GM18867 (cell line): ENCODE results near the gene DPP6.

Source experiments
- ATAC-seq: cut with Tn5 transposase; IDR thresholded peaks from one replicate; pipeline ENCODE4 v1.9.1; 2021; ENCODE audit warnings: mild to moderate bottlenecking, moderate library complexity; ENCODE audit not compliant: unreplicated experiment

DPP6 gene

GRCh38 chr7:154746571-154747360 lies 694.6 kb downstream of the DPP6 start:
- no peak for ATAC-seq

GRCh38 chr7:154748089-154748786 lies 696.0 kb downstream of the DPP6 start:
- no peak for ATAC-seq

DNA sequence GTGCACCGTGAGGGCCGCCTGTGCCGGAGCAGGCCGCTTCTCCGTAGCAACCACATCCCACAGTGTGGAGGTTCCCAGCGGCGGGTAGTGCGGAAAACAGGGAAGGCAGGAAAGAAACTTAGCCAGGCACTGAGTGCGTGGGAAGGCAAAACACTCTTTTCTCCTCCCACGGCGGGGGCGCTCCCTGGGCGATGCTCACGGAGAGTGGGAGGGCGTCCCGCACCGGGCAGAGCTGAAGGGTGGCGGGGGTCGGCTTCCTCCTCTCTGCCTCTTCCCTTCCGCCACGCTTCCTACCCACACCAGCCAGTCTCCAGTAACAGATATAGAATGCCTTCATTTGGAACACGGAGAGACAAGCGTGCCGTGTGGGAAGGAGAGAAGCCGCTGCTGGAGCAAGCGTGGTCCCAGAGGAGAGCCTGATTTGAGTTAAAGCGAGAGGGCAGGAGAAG lies 698.2 kb downstream of the DPP6 start:
- no peak for ATAC-seq

DNA sequence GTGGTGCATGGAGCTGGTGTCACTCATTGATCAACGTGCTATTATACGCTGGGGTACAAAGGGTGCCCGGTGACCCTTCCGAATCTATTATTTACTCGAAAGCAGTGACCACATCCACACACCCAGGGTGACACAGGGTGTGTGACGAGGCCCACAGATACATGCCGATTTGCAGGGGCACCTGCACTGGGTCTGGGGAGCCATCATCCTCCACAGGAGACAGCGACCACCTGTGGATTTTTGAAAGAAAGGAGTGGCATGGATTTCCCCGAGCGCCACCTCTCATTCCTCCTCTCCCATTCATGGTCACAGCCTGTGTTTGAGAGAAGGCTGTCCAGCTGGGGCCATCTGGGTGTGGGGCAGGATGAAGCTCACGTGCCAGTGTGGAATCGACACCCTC lies 701.0 kb downstream of the DPP6 start:
- ATAC-seq, result no peak

- ATAC-seq, result no peak
These were observed 705.6 kb downstream of the DPP6 start for GRCh38 chr7:154757756-154758155.

DNA sequence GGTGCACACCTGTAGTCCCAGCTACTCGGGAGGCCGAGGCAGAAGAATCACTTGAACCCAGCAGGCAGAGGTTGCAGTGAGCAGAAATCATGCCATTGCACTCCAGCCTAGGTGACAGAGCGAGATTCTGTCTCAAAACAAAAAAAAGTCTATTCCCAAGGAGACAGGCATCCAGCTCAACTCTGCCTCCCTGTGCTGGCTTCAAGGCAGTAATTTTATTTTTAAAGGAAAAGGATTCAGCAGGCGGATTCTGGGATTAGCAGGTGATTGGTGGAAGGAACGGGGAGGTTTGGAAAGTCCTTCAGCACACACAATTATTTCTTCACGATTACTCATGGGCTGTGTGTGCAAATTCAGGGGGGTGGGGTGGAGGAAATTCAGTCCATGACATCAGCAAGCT lies 707.8 kb downstream of the DPP6 start:
- no peak for ATAC-seq

DNA sequence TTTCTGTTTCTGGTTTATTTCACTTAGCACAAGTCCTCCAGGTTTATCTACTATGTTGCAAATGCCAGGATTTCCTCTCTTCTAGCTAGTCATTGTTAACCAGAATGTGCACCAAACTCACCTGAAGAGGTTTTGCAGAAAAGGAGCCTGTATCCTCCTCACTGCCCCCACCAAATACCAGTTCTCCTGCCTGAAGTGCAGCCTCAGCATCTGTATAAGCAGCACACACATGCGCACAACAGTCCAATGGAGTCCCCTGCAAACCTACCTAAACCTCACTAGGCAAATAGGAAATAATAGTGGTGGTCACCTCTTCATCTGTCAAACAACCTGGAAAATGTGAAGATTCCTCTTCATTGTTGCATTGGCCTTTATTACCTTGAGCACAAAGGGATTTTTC lies 712.9 kb downstream of the DPP6 start:
- ATAC-seq, result no peak

DNA sequence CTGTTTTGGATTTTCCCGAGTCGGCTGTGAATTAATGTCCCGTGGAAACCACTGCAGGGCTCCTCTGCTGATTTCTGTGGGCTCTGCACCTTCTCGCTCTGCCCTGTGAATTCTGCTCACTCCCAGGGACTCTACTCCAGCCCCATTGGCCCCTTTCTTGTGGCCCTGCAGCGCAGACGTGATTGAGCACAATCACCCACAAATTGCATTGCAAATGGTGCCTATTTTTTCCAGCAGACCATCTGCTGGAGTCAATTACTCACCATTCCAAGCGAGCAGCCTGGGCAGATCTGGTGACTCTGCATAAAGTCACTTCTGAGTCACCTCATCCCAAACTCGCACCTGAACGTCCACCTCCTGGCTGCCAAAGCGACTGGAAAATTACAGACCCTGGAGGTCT lies 714.9 kb downstream of the DPP6 start:
- ATAC-seq, result no peak

DNA sequence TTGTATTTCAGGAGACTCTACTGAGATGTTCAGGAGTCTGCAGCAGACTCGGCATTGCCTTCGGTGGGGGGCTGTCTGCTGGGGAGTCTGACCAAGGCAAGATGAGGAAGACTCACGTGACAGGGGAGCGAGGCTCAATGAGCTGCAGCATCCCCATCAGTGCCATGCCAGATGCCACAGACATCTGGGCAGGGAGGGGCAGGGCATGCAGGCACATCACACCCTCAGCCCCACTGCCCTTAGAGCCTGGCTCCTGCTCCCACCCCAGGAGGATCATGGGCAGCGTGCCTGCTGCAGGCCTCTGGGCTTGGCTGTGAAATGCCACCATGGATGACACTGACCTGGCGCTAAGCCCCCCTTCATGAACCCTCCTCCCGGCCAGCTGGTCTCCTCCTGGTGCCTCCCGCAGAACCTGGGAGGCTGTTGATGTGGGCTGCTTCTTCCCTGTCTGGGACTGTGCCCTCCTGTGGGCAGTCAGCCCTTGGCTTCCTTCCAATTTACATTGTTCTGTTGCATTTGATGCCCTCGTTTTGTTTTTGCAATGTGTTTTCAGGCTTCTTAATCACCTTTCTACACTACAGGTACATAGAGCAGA lies 715.7 kb downstream of the DPP6 start:
- ATAC-seq, result no peak

DNA sequence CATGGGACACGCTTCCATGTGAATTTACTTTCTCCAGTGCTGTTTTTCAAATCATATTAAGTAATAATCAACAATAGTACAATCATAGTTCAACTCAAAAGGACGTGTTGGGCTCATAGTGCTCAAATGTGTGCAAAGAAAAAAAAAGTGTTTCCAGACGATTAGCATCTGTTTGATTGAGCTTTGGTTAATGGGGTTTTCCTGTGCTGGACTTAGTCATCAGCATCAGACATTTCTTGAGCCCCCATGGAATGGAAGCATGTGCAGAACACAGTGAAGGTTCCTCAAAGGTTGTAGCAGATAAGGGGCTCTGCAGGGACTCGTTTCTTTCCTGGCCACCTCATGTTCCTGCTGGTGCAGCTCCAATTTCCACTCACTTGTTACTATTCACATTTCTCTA lies 716.8 kb downstream of the DPP6 start:
- no peak for ATAC-seq

- no peak for ATAC-seq
These were observed 717.3 kb downstream of the DPP6 start for GRCh38 chr7:154769527-154769926.

GRCh38 chr7:154770361-154770760 lies 718.2 kb downstream of the DPP6 start:
- ATAC-seq, result no peak

- no peak for ATAC-seq
These were observed 718.8 kb downstream of the DPP6 start for GRCh38 chr7:154770962-154771361.

GRCh38 chr7:154774303-154774969 lies 722.2 kb downstream of the DPP6 start:
- no peak for ATAC-seq

DNA sequence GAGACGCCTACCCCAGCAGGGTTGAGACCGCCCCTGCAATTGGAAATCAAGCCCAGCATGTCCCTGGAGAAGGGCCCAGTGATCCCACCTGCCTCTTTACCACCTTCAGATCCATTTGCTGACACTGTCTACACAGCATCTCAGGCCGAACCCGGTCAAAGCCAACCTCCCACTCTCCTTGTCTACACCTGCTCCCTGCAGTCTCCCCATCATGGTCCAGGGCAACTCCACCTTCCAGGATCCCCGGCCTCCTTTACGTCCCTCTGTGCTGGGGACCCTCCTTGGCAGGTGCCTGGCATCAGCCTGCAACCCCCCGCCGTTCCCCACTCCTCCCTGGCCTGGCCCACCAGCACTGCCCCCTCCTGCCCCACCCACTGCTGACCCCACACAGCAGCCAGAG lies 723.5 kb downstream of the DPP6 start:
- ATAC-seq, result no peak

DNA sequence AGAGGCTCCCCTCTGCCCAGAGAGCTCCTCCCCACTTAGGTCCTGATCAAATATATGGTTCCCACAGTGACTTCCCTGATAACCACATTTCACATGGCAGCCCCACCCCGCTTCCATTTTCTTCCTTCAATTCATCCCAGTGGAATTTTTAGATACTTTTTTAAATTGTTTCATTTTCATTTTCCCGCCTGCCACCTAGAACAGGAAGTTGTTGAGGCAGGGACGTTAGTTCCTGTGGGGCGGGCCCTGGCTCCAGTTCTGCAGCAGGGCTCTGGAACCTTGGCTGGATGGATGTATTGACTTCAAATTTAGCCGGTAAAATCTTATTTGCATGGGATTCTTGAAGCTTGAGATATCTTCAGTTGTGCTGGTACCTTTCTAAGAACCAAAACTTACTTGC lies 724.2 kb downstream of the DPP6 start:
- no peak for ATAC-seq

DNA sequence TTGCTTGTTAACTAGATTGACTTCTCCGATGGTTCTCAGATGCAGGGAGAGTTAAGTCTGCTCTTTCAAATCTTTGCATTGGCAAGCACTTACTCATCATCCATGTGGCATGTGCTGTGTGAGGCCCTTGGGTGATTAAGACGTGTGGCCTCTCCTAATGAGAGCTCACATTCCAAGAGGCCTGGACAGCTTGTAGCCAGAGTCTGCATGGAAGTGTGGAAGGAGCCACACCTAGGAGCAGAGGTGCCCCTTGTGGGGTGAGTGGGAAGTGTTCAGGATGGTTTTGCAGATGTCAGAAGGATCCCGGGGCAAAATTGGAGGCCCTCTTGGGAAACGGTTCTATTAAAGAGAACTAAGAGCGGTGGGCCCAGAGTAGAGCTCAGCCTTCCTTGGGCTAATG lies 724.8 kb downstream of the DPP6 start:
- no peak for ATAC-seq

GRCh38 chr7:154777489-154777888 lies 725.3 kb downstream of the DPP6 start:
- ATAC-seq, result no peak

GRCh38 chr7:154777908-154778307 lies 725.7 kb downstream of the DPP6 start:
- no peak for ATAC-seq

DNA sequence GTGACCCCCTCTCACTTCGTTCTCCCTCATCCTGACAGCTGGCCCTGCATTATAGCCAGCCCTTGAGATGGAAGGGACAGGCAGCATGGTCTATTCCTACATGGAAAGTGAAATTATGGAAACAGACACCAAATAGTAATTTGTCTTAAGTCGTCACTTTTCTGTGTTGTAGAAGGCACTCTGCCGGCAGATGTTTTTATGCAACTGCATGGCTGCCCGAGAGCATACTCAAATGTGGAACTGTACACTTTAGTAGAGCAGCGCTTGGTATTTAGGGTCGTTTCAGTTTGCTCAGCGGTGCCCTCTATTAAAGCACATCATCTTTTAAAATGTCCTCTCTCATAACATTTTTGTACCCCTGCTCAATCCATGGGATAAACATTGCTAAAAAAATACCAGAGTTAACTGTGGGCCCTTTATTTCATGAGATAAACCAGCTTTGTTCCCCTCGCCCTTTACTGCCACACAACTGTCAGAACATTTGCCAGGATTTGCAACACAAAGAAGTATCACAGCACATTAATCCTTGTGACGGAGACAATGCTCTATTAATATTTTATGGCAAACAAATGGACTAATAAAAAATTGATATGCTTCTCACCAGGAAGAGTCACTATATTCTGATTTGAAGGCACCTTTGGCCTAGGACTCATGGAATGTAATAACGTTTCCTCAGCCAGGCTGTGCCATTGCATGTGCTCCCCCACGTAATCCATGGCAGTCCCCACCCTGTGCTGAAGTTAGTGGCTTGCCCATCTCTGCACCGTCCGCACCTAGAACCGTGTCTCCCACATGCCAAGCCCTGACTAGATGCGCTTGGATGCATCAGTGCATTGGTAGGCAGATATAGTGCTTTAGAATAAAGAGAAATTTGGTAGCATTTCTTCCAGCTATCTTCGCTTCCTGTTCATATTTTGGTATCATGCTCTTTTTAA lies 729.4 kb downstream of the DPP6 start:
- ATAC-seq, result no peak
